A549 (cell line): ENCODE data around the gene SGPL1. TPM values are rescaled to one million over a fixed set of nuclear protein-coding genes. Genes with fewer than 3 reads are reported as not detected.

Experiments used
- ATAC-seq, 2 experiments: fragments of 200-7000 bp in 1 of 2; fragments of >200 bp in 1 of 2; cut with Nextera tagmentation in 1 of 2; cut with Tn5 transposase in 1 of 2; 3 replicates each; pipeline versions ENCODE4 v1.8.0 to v1.9.1; 2018 to 2020; ENCODE audit warnings: mild to moderate bottlenecking in 1 of 2, moderate library complexity in 1 of 2
- CTCF ChIA-PET: fragments of 300-600 bp; sonication (Branson Sonifier 250); formaldehyde crosslinking; extraction: SDS; loops from one replicate; lab custom pipeline; 2021; ENCODE audit warnings: antibody characterized with exemption, inconsistent platforms; lab: Yijun Ruan, JAX
- POLR2A ChIA-PET: fragments of 350-600 bp; formaldehyde crosslinking; extraction: SDS; loops from one replicate; lab custom pipeline; 2021; ENCODE audit warnings: antibody characterized with exemption, inconsistent platforms; lab: Yijun Ruan, JAX
- DNase-seq, 2 experiments: peaks; one replicate each; pipeline versions ENCODE4 v3.0.0 to v3.0.0-alpha.2; 2011 to 2016; ENCODE audit warnings: low read depth in 1 of 2, low spot score in 1 of 2
- FAIRE-seq: peaks from 2 replicates; lab custom pipeline; 2011; peaks lifted over from hg19 to GRCh38; lab: Jason Lieb, UNC
- H3K27ac ChIP-seq, 2 experiments: fragments of >200 bp; sonication (Bioruptor Twin); formaldehyde crosslinking; 3 replicates each; pipeline ENCODE4 v1.5.1; 2016 to 2017
- H3K4me1 ChIP-seq: fragments of >200 bp; sonication (Bioruptor Twin); formaldehyde crosslinking; 3 replicates; pipeline ENCODE4 v1.6.1; 2016
- H3K4me2 ChIP-seq: fragments of >200 bp; sonication (Bioruptor Twin); formaldehyde crosslinking; 3 replicates; pipeline ENCODE4 v1.6.1; 2016
- H3K4me3 ChIP-seq: fragments of >200 bp; sonication (Bioruptor Twin); formaldehyde crosslinking; 3 replicates; pipeline ENCODE4 v1.5.1; 2016
- H3K9me3 ChIP-seq: fragments of >200 bp; sonication (Bioruptor Twin); formaldehyde crosslinking; 3 replicates; pipeline ENCODE4 v1.6.1; 2016
- BHLHE40 ChIP-seq: IDR thresholded peaks from 2 replicates; pipeline ENCODE4 v1.6.1; 2012; ENCODE audit warnings: low read depth, low read length, inconsistent platforms
- CBX8 ChIP-seq: fragments of 200-600 bp; sonication (generic); IDR thresholded peaks from 2 replicates; pipeline ENCODE4 v1.6.1; 2016
- CEBPB ChIP-seq, 2 experiments: fragments of >200 bp in 1 of 2; sonication (Bioruptor Twin) in 1 of 2; formaldehyde crosslinking in 1 of 2; IDR thresholded peaks; 2 replicates each; pipeline ENCODE4 v1.6.1; 2012 to 2016
- EHF ChIP-seq: fragments of 250-450 bp; sonication (Bioruptor Pico); IDR thresholded peaks from 2 replicates; pipeline ENCODE4 v1.5.0; 2020; ENCODE audit warnings: mild to moderate bottlenecking
- EHMT2 ChIP-seq: fragments of 200-600 bp; sonication (generic); IDR thresholded peaks from 2 replicates; pipeline ENCODE4 v1.6.1; 2016; ENCODE audit warnings: antibody characterized with exemption, low read depth, mild to moderate bottlenecking, moderate library complexity
- ELK1 ChIP-seq: fragments of 150-350 bp; IDR thresholded peaks from 2 replicates; pipeline ENCODE4 v1.6.1; 2014; ENCODE audit warnings: low read depth, mild to moderate bottlenecking, low read length
- EP300 ChIP-seq, 2 experiments: fragments of >200 bp; sonication (Bioruptor Twin); formaldehyde crosslinking; IDR thresholded peaks; 2 replicates in 1 of 2; 3 replicates in 1 of 2; pipeline ENCODE4 v1.6.1; 2016 to 2017
- FOXS1 ChIP-seq: fragments of 250-450 bp; sonication (Bioruptor Pico); IDR thresholded peaks from 2 replicates; pipeline ENCODE4 v1.5.0; 2020; ENCODE audit warnings: mild to moderate bottlenecking, moderate library complexity
- GATA3 ChIP-seq: IDR thresholded peaks from 2 replicates; pipeline ENCODE4 v1.6.1; 2012; ENCODE audit warnings: borderline replicate concordance
- HEYL ChIP-seq: fragments of 250-450 bp; sonication (Bioruptor Pico); IDR thresholded peaks from 2 replicates; pipeline ENCODE4 v1.8.0; 2021; ENCODE audit warnings: mild to moderate bottlenecking, moderate library complexity
- HOXB13 ChIP-seq: fragments of 250-450 bp; sonication (Bioruptor Pico); IDR thresholded peaks from 2 replicates; pipeline ENCODE4 v1.5.0; 2020; ENCODE audit warnings: low read depth, mild to moderate bottlenecking, moderate library complexity
- HOXB5 ChIP-seq: fragments of 250-450 bp; sonication (Bioruptor Pico); IDR thresholded peaks from 2 replicates; pipeline ENCODE4 v1.5.0; 2020; ENCODE audit warnings: mild to moderate bottlenecking, moderate library complexity
- JUN ChIP-seq, 2 experiments: fragments of >200 bp; sonication (Bioruptor Twin); formaldehyde crosslinking; IDR thresholded peaks; 2 replicates in 1 of 2; 3 replicates in 1 of 2; pipeline ENCODE4 v1.6.1; 2016 to 2017
- JUNB ChIP-seq: fragments of >200 bp; sonication (Bioruptor Twin); formaldehyde crosslinking; IDR thresholded peaks from 2 replicates; pipeline ENCODE4 v1.6.1; 2016
- KDM5A ChIP-seq: fragments of 200-600 bp; sonication (generic); IDR thresholded peaks from 2 replicates; pipeline ENCODE4 v1.6.1; 2016; ENCODE audit warnings: antibody characterized with exemption, mild to moderate bottlenecking
- MAFK ChIP-seq: fragments of 450-650 bp; IDR thresholded peaks from 2 replicates; pipeline ENCODE4 v1.6.1; 2014; ENCODE audit not compliant: partially characterized antibody
- MYC ChIP-seq: IDR thresholded peaks from 2 replicates; pipeline ENCODE4 v1.6.1; 2012; ENCODE audit warnings: mild to moderate bottlenecking, inconsistent platforms, low read length, improper control_type of control experiment, borderline replicate concordance
- NFE2L2 ChIP-seq: fragments of 150-350 bp; conservative IDR thresholded peaks from 2 replicates; pipeline ENCODE4 v1.6.1; 2014; ENCODE audit warnings: low read length
- NR3C1 ChIP-seq: fragments of >200 bp; sonication (Bioruptor Twin); formaldehyde crosslinking; IDR thresholded peaks from 3 replicates; pipeline ENCODE4 v1.6.1; 2017
- PBX3 ChIP-seq: IDR thresholded peaks from 2 replicates; pipeline ENCODE4 v1.6.1; 2012
- POLR2A ChIP-seq: IDR thresholded peaks from 2 replicates; pipeline ENCODE4 v1.6.1; 2012; ENCODE audit warnings: mild to moderate bottlenecking, low read length
- RAD21 ChIP-seq, 2 experiments: fragments of >200 bp in 1 of 2; sonication (Bioruptor Twin) in 1 of 2; formaldehyde crosslinking in 1 of 2; IDR thresholded peaks in 1 of 2; conservative IDR thresholded peaks in 1 of 2; 2 replicates in 1 of 2; 3 replicates in 1 of 2; pipeline ENCODE4 v1.6.1; 2012 to 2018; ENCODE audit warnings: inconsistent platforms in 1 of 2
- RCOR1 ChIP-seq: fragments of 150-350 bp; IDR thresholded peaks from 2 replicates; pipeline ENCODE4 v1.6.1; 2014; ENCODE audit warnings: antibody characterized with exemption, low read length, low read depth
- RFX5 ChIP-seq: fragments of 450-650 bp; IDR thresholded peaks from 2 replicates; pipeline ENCODE4 v1.7.1; 2014; ENCODE audit warnings: antibody characterized with exemption, mild to moderate bottlenecking, moderate library complexity
- SREBF2 ChIP-seq: fragments of 450-650 bp; IDR thresholded peaks from 2 replicates; pipeline ENCODE4 v1.6.1; 2014; ENCODE audit warnings: mild to moderate bottlenecking, moderate library complexity
- TP53 ChIP-seq: fragments of 250-450 bp; sonication (Bioruptor Pico); IDR thresholded peaks from 2 replicates; pipeline ENCODE4 v1.5.0; 2021; ENCODE audit warnings: mild to moderate bottlenecking, moderate library complexity
- ZFP36 ChIP-seq: fragments of 450-650 bp; IDR thresholded peaks from 2 replicates; pipeline ENCODE4 v1.6.1; 2014; ENCODE audit warnings: borderline replicate concordance; ENCODE audit not compliant: partially characterized antibody
- ZNF302 ChIP-seq: fragments of 250-450 bp; sonication (Bioruptor Pico); IDR thresholded peaks from 2 replicates; pipeline ENCODE4 v1.9.0; 2021; ENCODE audit warnings: inconsistent platforms, mild to moderate bottlenecking, moderate library complexity
- WGBS: methylation state at CpG from one replicate; pipeline ENCODE4 v1.1.6; 2017; ENCODE audit errors: missing lambda C conversion rate; 5-methylcytosine and 5-hydroxymethylcytosine counted together
- polyA plus RNA-seq, 4 experiments: library from polyadenylated mRNA; depleted of rRNA in 3 of 4; stranded (reverse); fragments of >200 nt; fragmentation: RNase III in 1 of 4; extraction: RNeasy Plus Mini Kit Qiagen cat#74134 plus additional on column Dnase treatment in 1 of 4; gene quantifications; 2 replicates in 3 of 4; 3 replicates in 1 of 4; pipeline ENCODE4 v1.2.3, GENCODE V29; 2011 to 2017

The SGPL1 gene
- polyA plus RNA-seq, 2 of the 4 experiments (the other 2 are of a cell fraction): 32.2 to 49.8 TPM

GRCh38 chr10:70840836-70841235, 25.1 kb downstream of the SGPL1 start:
- ATAC-seq (no peak), DNase-seq (no peak), FAIRE-seq (no peak)
- H3K4me1 ChIP-seq: 0 out of 3 replicates have a peak, but pooled peaks cover 7% of the 10 kb centered on the region
- WGBS: 95% methylated on average over 2 of the region's 2 CpGs
- no peak overlapping the region for H3K27ac ChIP-seq
- TF ChIP-seq EHF (CRISPR knock-in tag): no peak
- TF ChIP-seq ZFP36: no peak
- no peak for TF ChIP-seq POLR2A
- no peak for TF ChIP-seq GATA3
- TF ChIP-seq KDM5A: no peak
- TF ChIP-seq BHLHE40: no peak
- no peak for TF ChIP-seq ZNF302 (CRISPR knock-in tag)
- TF ChIP-seq EHMT2: no peak
- no peak for TF ChIP-seq HEYL (CRISPR knock-in tag)
- TF ChIP-seq FOXS1 (CRISPR knock-in tag): no peak
- no peak for TF ChIP-seq SREBF2
- TF ChIP-seq CBX8: no peak
- no peak for TF ChIP-seq JUN (IDR thresholded peaks at IDR 0.05)
- H3K4me2 ChIP-seq: no peak overlapping the region
- ChIA-PET POLR2A (no interaction called here), CTCF (interaction anchor here (1.3 kb wide), 1 partner anchor 25 kb away, joined by 3 read pairs; the partner anchor contains the start of gene SGPL1)
- H3K9me3 ChIP-seq: no peaks in the 10 kb centered on the region
- H3K4me3 ChIP-seq: no peak overlapping the region

- no peak for ATAC-seq
- no peak overlapping the region for H3K4me2 ChIP-seq
- 83% methylated on average over 2 of the region's 2 CpGs for WGBS
- H3K4me3 ChIP-seq: no peak overlapping the region
- no peak overlapping the region for H3K27ac ChIP-seq
- ChIA-PET CTCF (interaction anchor here (1.0 to 1.9 kb wide), 5 partner anchors 11 to 32 kb away, joined by 3 to 5 read pairs (median 3); no protein-coding TSS in a partner anchor), POLR2A (interaction anchor here (1.9 kb wide), 1 partner anchor 27 kb away, joined by 6 read pairs; no protein-coding TSS in a partner anchor)
- DNase-seq: no peak
- FAIRE-seq: no peak
- H3K9me3 ChIP-seq: no peaks in the 10 kb centered on the region
- TF ChIP-seq CBX8 (no peak), NR3C1 (no peak), MYC (no peak), MAFK (no peak), JUNB (no peak), PBX3 (no peak), HOXB5 (CRISPR knock-in tag) (no peak), RCOR1 (no peak), TP53 (CRISPR knock-in tag) (no peak), BHLHE40 (no peak), JUN (IDR thresholded peaks at IDR 0.05) (no peak), ZNF302 (CRISPR knock-in tag) (no peak), HOXB13 (no peak), EP300 (IDR thresholded peaks at IDR 0.05) (no peak), NFE2L2 (no peak), ELK1 (no peak), CEBPB (IDR thresholded peaks at IDR 0.05) (no peak), RAD21 (conservative IDR thresholded peaks at IDR 0.05 in 1 of 2, IDR thresholded peaks at IDR 0.05 in 1 of 2) (no peak), RFX5 (no peak)
- 0 out of 3 replicates have a peak, but pooled peaks cover 7% of the 10 kb centered on the region for H3K4me1 ChIP-seq
Observed at GRCh38 chr10:70843333-70843732, 27.6 kb downstream of the SGPL1 start.
